Fibroblast of skin of back (primary cell): ENCODE measurements around the gene ATP10B.

ENCODE experiments used
- DNase-seq: peaks from one replicate; pipeline ENCODE4 v3.0.0-alpha.2; 2013

The ATP10B gene

GRCh38 chr5:160635046-160635445 is 217.0 kb downstream of the ATP10B start:
- no peak for DNase-seq

- no peak for DNase-seq
Measured at GRCh38 chr5:160629003-160629402, 223.0 kb downstream of the ATP10B start.

GRCh38 chr5:160628619-160628968 is 223.4 kb downstream of the ATP10B start:
- no peak for DNase-seq

- no peak for DNase-seq
Measured at GRCh38 chr5:160627921-160628618, 223.9 kb downstream of the ATP10B start.

- DNase-seq, result no peak
Measured at GRCh38 chr5:160626322-160626721, 225.7 kb downstream of the ATP10B start.

DNA sequence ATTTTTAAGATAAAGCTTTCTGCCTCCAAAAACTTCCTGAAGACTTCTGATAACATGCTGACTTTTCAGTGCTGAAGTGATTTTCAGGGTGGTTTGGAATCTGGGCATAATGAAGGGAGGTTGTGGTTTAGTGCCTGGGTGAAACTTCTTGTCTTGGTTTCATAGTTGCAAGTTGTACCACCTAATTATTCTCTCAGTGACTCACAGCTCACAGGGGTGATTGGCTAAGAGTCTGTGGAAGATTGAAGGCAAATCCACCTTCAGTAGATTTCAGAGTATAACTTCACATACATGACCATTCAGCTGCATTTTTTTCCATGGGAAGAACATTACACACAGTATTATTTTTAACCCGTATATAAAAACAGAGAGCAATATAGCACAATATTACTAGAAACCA is 230.5 kb downstream of the ATP10B start:
- no peak for DNase-seq

- DNase-seq, result no peak
Measured at GRCh38 chr5:160620401-160620800, 231.6 kb downstream of the ATP10B start.

DNA sequence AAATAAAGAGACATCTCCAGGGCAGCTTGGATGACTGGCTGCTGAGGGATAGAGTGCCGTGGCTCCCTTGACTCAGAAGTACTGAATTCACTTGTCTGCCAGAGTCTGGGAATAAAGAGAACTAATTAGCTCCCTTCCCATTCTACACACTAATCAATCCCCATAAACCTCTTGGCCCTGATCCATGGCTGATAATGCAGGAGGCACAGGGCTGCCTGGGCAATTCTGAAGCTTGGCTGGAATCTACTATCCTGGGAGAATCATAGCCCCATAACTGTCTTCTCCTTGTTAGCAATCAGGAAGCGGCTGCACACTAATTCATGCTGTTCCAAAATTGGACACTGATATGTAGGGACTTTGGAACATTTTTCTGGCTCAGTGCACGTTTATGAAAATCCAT is 232.6 kb downstream of the ATP10B start:
- DNase-seq, result no peak

GRCh38 chr5:160618286-160618685 is 233.7 kb downstream of the ATP10B start:
- DNase-seq, result no peak

- DNase-seq, result no peak
Measured at GRCh38 chr5:160616712-160617497, 235.1 kb downstream of the ATP10B start.

- no peak for DNase-seq
Measured at GRCh38 chr5:160614136-160614535, 237.9 kb downstream of the ATP10B start.

DNA sequence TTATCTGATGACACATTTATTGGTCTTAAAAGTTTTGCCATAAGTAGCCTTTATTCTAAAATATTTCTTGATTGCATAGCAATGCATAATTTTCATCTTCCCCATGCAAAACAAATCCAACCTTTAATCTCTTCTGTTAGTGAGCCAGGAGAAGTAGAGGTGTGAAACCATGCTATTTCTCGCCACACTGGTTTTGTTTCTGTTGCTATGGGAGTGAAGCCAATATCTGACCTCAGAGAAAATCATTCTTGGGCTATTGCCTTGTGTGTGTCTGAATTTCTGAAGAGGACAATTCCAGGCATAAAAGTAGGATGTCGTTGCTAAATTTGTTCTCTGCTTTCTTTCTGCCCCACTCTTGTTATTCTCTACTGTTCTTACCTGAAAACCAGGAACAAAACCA is 246.7 kb downstream of the ATP10B start:
- DNase-seq, result no peak

GRCh38 chr5:160604484-160604883 is 247.5 kb downstream of the ATP10B start:
- DNase-seq, result no peak

GRCh38 chr5:160602744-160603143 is 249.3 kb downstream of the ATP10B start:
- no peak for DNase-seq

DNA sequence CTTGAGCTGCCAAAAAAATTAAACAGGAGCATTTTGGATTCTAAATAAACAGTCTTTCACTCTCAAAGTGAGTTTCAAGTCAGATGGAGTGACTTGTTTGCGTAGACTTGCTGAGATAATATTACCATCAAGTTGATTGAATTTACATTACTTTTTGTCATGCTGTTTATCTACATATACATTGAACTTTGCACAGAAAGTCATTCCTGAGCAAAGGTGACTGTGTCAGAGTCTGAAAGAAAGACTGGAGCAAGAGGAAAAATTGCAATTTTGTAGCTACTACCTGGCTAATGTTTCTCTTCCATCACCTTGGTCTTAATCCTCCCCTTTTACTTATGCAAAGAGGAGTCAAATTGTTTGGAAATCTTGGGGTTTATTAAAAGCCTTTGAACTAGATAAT is 251.0 kb downstream of the ATP10B start:
- no peak for DNase-seq

DNA sequence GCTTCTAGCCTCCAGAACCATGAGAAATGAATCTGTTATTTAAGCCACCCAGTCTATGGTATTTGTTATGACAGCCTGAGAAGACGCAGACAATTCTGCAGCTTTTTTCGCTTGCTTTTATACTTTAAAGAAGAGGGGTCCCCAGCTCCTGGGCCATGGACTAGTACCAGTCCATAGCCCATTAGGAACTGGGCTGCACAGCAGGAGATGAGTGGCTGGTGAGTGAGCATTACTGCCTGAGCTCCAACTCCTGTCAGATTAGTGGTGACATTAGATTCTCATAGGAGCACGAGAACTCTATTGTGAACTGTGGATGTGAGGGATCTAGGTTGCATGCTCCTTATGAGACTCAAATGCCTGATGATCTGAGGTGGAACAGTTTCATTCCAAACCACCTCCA is 278.7 kb downstream of the ATP10B start:
- DNase-seq, result no peak

DNA sequence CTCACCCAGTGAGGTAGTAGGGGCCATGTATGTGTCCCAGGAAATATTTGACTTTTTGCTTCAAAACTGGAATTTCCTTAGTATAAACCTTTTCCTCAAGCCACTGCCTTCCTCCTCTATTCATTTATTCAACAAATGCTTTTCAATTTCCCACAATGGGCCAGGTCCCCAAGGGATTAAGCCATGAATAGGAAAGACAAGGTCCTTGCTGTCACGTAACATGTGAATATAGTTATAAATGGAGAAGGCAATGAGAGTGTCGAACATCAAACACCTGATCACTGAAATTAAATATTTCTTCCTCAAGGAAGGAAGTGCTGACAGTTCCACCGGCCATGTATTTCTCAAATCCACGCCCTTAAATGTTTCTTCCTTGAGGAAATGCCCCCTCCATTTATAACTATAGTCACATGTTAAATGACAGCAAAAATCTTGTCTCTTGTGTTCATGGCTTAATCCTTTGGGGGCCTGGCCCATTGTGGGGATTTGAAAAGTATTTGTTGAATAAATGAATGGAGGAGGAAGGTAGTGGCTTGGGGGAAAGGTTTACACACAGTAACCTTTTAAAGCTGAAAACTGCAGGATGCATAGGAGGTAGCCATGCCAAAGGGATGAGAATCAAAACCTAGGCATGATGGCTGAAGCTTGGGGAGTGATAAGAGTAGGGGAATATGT is 284.8 kb downstream of the ATP10B start:
- DNase-seq, result no peak

DNA sequence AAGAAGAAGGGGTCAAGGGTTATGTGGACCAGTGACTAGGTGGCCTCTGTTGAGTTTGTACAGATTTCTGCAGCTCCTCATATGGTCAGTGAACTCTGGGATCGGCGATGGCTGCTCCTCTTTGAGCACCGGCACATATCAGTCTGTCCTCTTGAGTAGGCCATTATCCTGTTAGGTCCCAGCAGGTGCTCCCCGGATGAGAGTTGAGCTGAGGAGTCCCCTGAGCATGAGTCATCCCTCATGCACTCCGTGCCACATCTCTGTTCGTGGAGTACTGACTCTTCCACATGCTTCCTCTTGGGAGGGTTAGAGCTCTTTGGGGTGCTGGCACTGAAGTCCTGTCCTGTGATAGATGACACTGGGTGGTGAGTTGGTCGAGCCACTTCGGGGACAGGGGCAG is 286.6 kb downstream of the ATP10B start:
- no peak for DNase-seq

DNA sequence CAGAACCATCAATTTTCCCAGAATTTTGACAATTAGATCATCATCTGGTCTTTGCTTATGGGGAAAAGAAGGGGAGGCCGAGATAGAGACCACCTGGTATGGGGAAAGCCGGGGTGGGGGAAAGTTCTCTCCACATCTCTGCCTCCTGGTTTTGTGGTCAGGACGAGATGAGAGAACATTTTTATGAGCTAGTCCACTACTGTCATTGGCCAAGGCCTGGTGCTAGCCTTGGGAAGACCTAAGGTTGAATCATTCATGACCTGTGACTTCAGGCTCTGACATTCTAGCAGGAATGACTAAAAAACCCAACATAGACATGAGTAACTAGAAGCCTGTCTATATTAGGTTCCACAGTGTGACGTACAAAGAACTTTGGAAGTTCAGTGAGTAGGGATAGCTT is 295.2 kb downstream of the ATP10B start:
- no peak for DNase-seq

DNA sequence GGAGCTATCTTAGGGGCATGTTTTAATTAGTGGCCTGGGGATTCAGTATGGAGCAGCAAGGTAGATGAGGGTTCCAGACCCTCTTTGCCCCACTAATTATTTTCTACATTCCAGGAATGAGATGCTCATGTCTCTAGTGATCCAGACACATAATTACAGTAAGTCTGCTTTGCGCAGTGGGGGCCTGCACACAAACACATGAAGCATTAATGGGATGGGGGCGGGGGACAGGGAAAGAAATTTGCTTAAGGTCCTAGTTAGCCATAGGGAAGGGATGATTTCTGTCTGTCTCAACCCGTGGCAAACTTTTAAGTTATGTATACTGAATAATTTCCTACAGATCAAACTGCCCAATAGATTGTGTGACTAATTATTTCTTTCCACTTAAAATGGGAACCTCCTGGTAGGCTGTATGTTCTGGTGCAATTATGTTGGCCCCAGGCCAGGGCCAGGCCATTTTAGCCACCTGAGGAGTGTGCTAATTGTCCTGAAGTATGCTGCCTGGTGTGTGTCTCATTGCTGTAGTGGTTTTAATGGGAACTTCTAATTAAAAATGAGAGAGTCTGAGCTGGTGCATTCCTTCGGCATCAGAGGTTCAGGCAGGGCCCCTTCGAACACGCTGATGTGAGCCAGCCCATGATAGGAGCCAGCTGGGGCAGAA is 295.9 kb downstream of the ATP10B start:
- DNase-seq, result no peak

- no peak for DNase-seq
Measured at GRCh38 chr5:160555581-160555970, 296.4 kb downstream of the ATP10B start.

- DNase-seq, result no peak
Measured at GRCh38 chr5:160550075-160550474, 301.9 kb downstream of the ATP10B start.

DNA sequence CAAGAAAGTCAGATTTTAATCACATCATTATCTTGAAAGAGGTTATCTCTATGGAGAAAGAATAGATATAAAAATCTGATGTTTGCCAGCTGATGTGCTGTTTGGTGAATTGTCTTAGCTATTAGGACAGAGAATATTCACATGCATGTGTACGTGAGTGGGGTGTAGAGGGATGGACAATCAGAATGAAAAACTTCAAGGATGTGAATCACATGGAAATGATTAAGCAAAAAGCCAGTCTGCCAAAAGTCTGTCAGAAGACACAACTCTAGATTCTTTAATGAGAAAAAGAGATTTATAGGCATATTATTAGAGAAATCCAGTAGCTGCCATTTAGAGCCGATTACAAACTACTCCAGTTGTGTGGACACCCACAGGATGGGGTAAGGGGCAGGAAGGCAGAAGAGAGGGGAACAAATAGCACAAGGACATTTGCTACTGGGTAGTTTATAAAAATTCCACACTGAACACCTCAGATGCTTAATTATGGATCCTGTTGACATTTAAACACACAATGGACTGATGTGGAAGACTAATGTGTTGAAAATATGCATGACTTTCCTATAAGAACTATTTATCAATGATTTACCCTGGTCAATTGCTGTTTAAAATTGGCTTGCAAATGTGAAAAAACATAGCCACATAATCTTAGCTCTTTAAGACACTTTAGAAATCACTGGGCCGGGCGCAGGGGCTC is 302.9 kb downstream of the ATP10B start:
- DNase-seq, result no peak
